Measurements from ENCODE around the gene TBC1D3B.
"Not testable (repeated sequence)": the region's sequence is repeated elsewhere in the genome, so short reads cannot be mapped to it uniquely, and the experiment has no call there.

The TBC1D3B gene

DNA sequence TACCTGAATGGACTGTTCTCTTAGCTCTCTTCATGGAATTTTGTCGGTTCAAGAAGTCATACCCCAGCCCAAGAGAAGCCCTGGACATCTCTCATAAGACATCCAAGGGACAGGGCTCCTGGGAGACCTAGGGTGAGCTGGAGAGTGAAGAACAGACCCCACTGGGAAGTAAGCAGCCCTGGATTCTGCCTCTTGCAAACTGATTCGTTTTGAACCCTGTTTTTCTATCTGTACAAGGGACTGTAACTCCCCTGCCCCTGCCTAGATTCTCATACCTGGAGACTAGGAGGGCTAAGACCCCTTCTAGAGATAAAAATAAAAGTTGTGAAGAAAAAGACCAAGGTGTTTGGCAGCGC lies 19.7 kb upstream of the TBC1D3B start:
- Histone ChIP-seq H3K36me3 (ENCODE audit: control insufficient read depth, insufficient read depth, low read length, severe bottlenecking) (no peaks in the 10 kb centered on the region), H3K27me3 (replicated peaks; ENCODE audit: control insufficient read depth, insufficient read depth, low read length) (no peaks in the 10 kb centered on the region), H3K9ac (ENCODE audit: low read length) (no peak overlapping the region), H3K4me1 (ENCODE audit: control insufficient read depth, insufficient read depth, low read length) (peaks cover 3% of the 10 kb centered on the region), H3K9me3 (ENCODE audit: control insufficient read depth, low read length) (no peaks in the 10 kb centered on the region), H3K4me3 (ENCODE audit: low read length) (no peak overlapping the region)
- DNase-seq (ENCODE audit: low read depth), result no peak

GRCh38 chr17:36195434-36196130 lies 19.1 kb upstream of the TBC1D3B start:
- Histone ChIP-seq H3K36me3 (ENCODE audit: control insufficient read depth, insufficient read depth, low read length, severe bottlenecking) (no peaks in the 10 kb centered on the region), H3K9ac (ENCODE audit: low read length) (no peak overlapping the region), H3K4me3 (ENCODE audit: low read length) (no peak overlapping the region), H3K4me1 (ENCODE audit: control insufficient read depth, insufficient read depth, low read length) (peaks cover 3% of the 10 kb centered on the region), H3K9me3 (ENCODE audit: control insufficient read depth, low read length) (no peaks in the 10 kb centered on the region), H3K27me3 (replicated peaks; ENCODE audit: control insufficient read depth, insufficient read depth, low read length) (no peaks in the 10 kb centered on the region)
- DNase-seq (ENCODE audit: low read depth), result no peak

- H3K9me3 ChIP-seq (ENCODE audit: control insufficient read depth, low read length); H3K9ac ChIP-seq (ENCODE audit: low read length); H3K4me3 ChIP-seq (ENCODE audit: low read length); DNase-seq (ENCODE audit: low read depth); H3K27me3 ChIP-seq (replicated peaks; ENCODE audit: control insufficient read depth, insufficient read depth, low read length); H3K36me3 ChIP-seq (ENCODE audit: control insufficient read depth, insufficient read depth, low read length, severe bottlenecking); H3K4me1 ChIP-seq (ENCODE audit: control insufficient read depth, insufficient read depth, low read length): not testable (repeated sequence)
Observed at GRCh38 chr17:36194832-36195433, 18.5 kb upstream of the TBC1D3B start.

DNA sequence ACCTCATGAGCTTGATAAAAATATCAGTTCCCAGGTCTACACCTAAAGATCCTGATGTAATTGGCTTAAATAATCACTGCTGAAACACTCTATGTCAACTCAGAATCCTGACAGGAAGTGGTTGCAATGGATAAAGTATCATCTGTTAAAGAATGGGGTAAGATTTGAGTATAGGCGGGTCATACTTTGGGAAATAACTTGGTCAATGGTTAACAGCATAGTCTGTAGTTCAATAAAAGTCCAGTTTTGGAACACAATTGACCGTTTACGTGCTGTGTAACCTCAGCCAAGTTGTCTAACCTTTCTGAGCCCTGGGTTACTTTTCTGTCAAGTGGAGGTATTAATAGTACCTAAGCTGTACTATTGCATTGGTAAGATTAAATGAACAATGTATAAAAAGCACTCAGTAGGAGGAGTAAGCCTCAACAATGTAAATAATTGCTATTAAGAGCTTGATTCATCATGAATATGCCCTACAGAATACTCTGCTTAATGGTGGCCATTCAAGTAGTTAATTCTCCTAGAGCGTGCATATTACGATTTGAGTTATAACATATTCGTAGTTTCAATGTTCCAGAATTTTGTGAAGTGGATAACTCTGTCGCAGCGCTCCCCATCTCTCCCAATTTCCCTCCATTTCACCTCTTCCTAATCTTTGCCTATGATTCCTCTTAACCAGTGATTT lies 17.9 kb upstream of the TBC1D3B start:
- H3K9ac ChIP-seq (ENCODE audit: low read length); H3K9me3 ChIP-seq (ENCODE audit: control insufficient read depth, low read length); H3K27me3 ChIP-seq (replicated peaks; ENCODE audit: control insufficient read depth, insufficient read depth, low read length); H3K4me1 ChIP-seq (ENCODE audit: control insufficient read depth, insufficient read depth, low read length); H3K4me3 ChIP-seq (ENCODE audit: low read length); DNase-seq (ENCODE audit: low read depth); H3K36me3 ChIP-seq (ENCODE audit: control insufficient read depth, insufficient read depth, low read length, severe bottlenecking): not testable (repeated sequence)

- Histone ChIP-seq H3K9me3 (ENCODE audit: control insufficient read depth, low read length) (no peaks in the 10 kb centered on the region), H3K4me3 (ENCODE audit: low read length) (no peak overlapping the region), H3K27me3 (replicated peaks; ENCODE audit: control insufficient read depth, insufficient read depth, low read length) (no peaks in the 10 kb centered on the region), H3K4me1 (ENCODE audit: control insufficient read depth, insufficient read depth, low read length) (peaks cover 3% of the 10 kb centered on the region), H3K9ac (ENCODE audit: low read length) (no peak overlapping the region), H3K36me3 (ENCODE audit: control insufficient read depth, insufficient read depth, low read length, severe bottlenecking) (no peaks in the 10 kb centered on the region)
- DNase-seq (ENCODE audit: low read depth), result no peak
Observed at GRCh38 chr17:36193216-36193775, 16.9 kb upstream of the TBC1D3B start.

- DNase-seq (ENCODE audit: low read depth); H3K4me1 ChIP-seq (ENCODE audit: control insufficient read depth, insufficient read depth, low read length); H3K36me3 ChIP-seq (ENCODE audit: control insufficient read depth, insufficient read depth, low read length, severe bottlenecking); H3K4me3 ChIP-seq (ENCODE audit: low read length); H3K9me3 ChIP-seq (ENCODE audit: control insufficient read depth, low read length); H3K27me3 ChIP-seq (replicated peaks; ENCODE audit: control insufficient read depth, insufficient read depth, low read length); H3K9ac ChIP-seq (ENCODE audit: low read length): not testable (repeated sequence)
Observed at GRCh38 chr17:36190549-36191330, 14.3 kb upstream of the TBC1D3B start.

- H3K4me1 ChIP-seq (ENCODE audit: control insufficient read depth, insufficient read depth, low read length); H3K9ac ChIP-seq (ENCODE audit: low read length); H3K9me3 ChIP-seq (ENCODE audit: control insufficient read depth, low read length); H3K4me3 ChIP-seq (ENCODE audit: low read length); H3K36me3 ChIP-seq (ENCODE audit: control insufficient read depth, insufficient read depth, low read length, severe bottlenecking); H3K27me3 ChIP-seq (replicated peaks; ENCODE audit: control insufficient read depth, insufficient read depth, low read length); DNase-seq (ENCODE audit: low read depth): not testable (repeated sequence)
Observed at GRCh38 chr17:36189993-36190392, 13.6 kb upstream of the TBC1D3B start.

- H3K27me3 ChIP-seq (replicated peaks; ENCODE audit: control insufficient read depth, insufficient read depth, low read length), result no peaks in the 10 kb centered on the region
- H3K9me3 ChIP-seq (ENCODE audit: control insufficient read depth, low read length), result no peaks in the 10 kb centered on the region
- DNase-seq (ENCODE audit: low read depth), result peak; percentile 22
- H3K4me3 ChIP-seq (ENCODE audit: low read length), result no peak overlapping the region
- H3K9ac ChIP-seq (ENCODE audit: low read length), result no peak overlapping the region
- H3K4me1 ChIP-seq (ENCODE audit: control insufficient read depth, insufficient read depth, low read length), result peaks cover 3% of the 10 kb centered on the region
- no peaks in the 10 kb centered on the region for H3K36me3 ChIP-seq (ENCODE audit: control insufficient read depth, insufficient read depth, low read length, severe bottlenecking)
Observed at GRCh38 chr17:36188891-36189306, 12.5 kb upstream of the TBC1D3B start.

DNA sequence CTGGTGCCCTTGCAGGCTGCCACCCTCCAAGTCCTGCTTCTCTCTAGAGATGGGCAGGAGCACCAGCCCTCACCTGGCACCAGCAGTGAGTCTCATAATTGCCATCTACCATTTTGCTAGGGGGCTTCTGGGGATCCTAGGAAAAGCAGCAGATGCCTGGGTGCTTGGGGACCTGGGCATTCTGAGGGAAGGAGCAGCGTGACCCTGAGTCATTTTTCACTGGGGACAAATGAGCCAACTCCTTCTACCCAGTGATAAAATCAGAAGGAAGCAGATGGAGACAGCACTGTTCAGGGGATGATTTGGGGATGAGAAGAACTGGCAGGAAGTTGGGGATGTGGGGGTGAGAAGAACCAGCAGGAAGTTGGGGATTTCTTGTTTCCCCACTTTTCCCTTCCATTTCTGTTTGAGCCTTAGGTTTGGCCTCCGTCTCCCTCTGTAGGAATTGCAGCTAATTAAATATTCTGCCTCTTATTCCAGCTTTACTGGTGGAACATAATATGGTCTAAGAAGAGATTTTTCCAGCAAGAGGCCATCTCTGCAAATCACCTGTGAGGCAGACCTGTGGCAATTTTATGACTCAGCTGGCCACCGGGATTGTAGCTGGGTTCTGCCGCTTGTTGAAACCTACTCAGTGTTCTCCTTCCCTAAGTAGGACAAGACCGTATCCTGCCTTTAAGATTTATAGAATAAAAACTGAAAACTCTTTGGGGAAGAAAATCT lies 11.7 kb upstream of the TBC1D3B start:
- not testable (repeated sequence) for H3K4me1 ChIP-seq (ENCODE audit: control insufficient read depth, insufficient read depth, low read length); H3K27me3 ChIP-seq (replicated peaks; ENCODE audit: control insufficient read depth, insufficient read depth, low read length); H3K9ac ChIP-seq (ENCODE audit: low read length); H3K4me3 ChIP-seq (ENCODE audit: low read length); H3K36me3 ChIP-seq (ENCODE audit: control insufficient read depth, insufficient read depth, low read length, severe bottlenecking); DNase-seq (ENCODE audit: low read depth); H3K9me3 ChIP-seq (ENCODE audit: control insufficient read depth, low read length)

DNA sequence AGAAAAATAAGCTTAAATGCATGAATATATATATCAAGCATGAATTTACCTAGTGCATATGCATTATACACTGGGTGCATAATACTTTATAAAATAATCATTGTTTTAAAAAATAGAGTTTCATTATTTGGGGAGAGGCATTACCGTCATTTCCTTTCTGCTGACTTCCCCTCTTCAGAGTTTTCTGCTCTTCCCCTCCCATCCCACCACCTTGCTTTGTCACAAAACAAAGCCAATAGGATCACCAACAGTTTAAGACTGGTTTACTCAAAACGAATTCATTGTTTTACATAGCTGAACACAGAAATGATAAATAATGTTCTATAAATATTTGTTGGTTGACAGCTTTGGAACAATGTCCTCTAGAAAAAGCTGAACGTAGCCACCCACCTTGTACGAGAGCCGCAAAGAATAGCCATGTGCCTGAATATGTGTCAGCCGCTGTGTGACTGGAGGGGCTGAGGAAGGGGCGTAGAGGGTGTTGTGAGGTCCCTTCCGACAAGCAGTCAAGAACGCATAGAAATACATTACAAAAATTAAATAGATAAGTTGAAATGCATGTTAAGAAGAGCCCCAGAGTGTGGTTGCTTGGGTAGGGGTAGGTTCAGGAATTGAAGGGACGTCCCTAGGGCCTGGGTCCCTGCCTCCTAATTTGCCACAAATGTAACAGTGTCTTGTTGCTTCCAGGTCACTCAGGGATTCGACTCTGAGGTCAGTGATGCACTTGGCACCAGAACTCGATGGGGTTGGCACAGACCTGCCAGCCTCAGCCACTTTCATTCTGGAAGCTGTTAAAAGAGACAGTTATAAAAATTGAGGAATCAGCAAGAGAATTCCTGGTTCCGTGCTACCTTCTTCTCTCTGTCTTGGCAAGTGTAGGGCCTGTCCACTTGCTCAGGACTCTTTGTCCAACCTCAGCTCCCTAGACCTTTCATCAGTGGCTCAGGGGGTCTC lies 10.7 kb upstream of the TBC1D3B start:
- H3K36me3 ChIP-seq (ENCODE audit: control insufficient read depth, insufficient read depth, low read length, severe bottlenecking); H3K4me1 ChIP-seq (ENCODE audit: control insufficient read depth, insufficient read depth, low read length); H3K4me3 ChIP-seq (ENCODE audit: low read length); H3K9me3 ChIP-seq (ENCODE audit: control insufficient read depth, low read length); H3K9ac ChIP-seq (ENCODE audit: low read length); H3K27me3 ChIP-seq (replicated peaks; ENCODE audit: control insufficient read depth, insufficient read depth, low read length); DNase-seq (ENCODE audit: low read depth): not testable (repeated sequence)

Measured in adipocyte (in vitro differentiated cells).